Heart left ventricle (tissue), 13 donors: ENCODE data around the gene UBE2D3.

ENCODE experiments used
- CTCF ChIP-seq, 12 donors: fragments of 200-600 bp; sonication (generic) in 4 of 12; IDR thresholded peaks; one replicate each; pipeline versions ENCODE4 v1.5.0 to v1.8.0; 2018 to 2022; ENCODE audit warnings: antibody characterized with exemption in 12 of 12, mild to moderate bottlenecking in 5 of 12
- POLR2A ChIP-seq, 2 donors: fragments of 450-650 bp; IDR thresholded peaks; one replicate each; pipeline ENCODE4 v1.6.1; 2017; ENCODE audit warnings: antibody characterized with exemption in 2 of 2, mild to moderate bottlenecking in 2 of 2, moderate library complexity in 2 of 2
- donor health status: ischemic (EF 13 %, LVEDD 7.1; RV severe dilation, severe dysfunction).
- donor health status: DM: no; HTN: yes; CAD: no.
- donor health status: DM: no; HTN: no; CAD: no.
- donor health status: ischemic (EF 25% LVEDD 6.9; RV normal size, moderate dysfunction).
- donor health status: ischemic (EF 25% LVEDD 5.7; RV mildly dilated, moderate dysfunction).
- donor health status: ischemic (EF 35%, LVEDD 5.7; RV mildly dilated, moderate dysfunction).
- donor health status: nonischemic (EF 11% LVEDD 7.7; RV severe dilation, severe dysfunction).
- donor health status: DM: yes; HTN: yes; CAD: no.
- donor health status: PGD.
- donor health status: ischemic (EF 29% LVEDD 5.4; RV normal size, mild dysfunction).
- donor health status: nonischemic (EF 23%, LVEDD 6.1; RV moderate dilation, normal function).

- TF ChIP-seq CTCF (IDR thresholded peaks at IDR 0.05), result no peak
- TF ChIP-seq POLR2A (IDR thresholded peaks at IDR 0.05), result no peak
Observed at GRCh38 chr4:102794999-102795398, 32.4 kb downstream of the UBE2D3 start.
